Globus pallidus (tissue), 1 donor: ENCODE data around the gene LRP5.
"Not testable (repeated sequence)": the region's sequence is repeated elsewhere in the genome, so short reads cannot be mapped to it uniquely, and the experiment has no call there.

ENCODE experiments used
- DNase-seq: peaks from one replicate; pipeline ENCODE4 v3.0.0-alpha.2; 2015; ENCODE audit warnings: low spot score

The LRP5 gene

DNA sequence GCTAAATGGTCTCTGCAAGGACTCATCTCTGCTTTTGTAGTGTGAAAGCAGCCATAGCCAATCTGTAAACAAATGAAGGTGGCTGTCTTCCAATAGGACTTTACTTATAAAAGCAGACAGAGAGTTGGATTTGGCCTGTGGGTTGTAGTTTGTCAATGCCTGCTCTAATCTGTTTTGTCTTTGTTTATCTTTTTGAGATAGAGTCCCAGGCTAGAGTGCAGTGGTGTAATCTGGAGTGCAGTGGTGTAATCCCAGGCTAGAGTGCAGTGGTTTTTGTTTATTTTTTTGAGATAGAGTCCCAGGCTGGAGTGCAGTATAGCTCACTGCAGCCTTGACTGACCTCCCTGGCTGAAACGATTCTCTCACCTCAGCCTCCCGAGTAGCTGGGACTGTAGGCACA lies 156.7 kb downstream of the LRP5 start:
- no peak for DNase-seq

DNA sequence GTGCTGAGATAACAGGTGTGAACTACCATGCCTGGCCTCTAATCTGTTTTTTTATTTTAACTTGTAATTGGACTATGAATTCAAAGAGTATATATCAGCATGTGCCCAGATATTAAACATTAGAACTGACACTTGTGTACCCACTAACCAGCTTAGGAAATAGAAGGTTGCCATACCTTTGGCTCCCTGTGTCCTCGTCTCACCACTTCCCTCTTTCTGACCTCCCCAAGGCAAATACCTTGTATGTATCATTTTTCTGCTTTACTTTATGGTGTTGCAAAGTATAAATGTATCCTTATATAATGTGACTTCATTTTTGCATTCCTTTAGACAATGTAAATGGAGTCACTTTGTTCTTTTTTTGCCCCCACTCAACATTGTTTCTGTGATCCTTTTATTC lies 157.3 kb downstream of the LRP5 start:
- no peak for DNase-seq

DNA sequence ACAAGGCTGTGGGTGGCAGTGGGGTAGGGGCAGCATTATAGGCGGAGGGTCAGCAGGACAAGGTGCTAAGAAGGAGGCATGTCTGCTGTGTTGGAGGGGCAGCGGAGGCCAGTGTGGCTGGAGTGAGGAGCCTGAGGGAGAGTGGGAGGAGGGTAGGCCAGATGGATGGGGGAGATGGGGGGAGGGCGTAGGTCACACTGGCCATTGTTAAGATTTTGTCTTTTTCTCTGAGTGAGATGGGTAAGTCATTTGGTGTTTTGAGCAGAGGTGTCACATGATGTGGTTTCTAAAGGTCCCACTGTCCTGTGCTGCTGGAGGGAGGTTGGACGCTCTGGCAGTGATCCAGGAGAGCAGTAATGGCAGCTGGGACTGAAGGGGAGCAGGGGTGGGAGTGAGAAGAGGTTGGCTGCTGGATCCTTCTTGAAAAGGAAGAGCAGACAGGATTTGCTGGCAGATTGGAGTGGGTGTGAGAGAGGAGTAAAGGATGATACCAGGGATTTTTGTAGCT lies 158.0 kb downstream of the LRP5 start:
- no peak for DNase-seq

DNA sequence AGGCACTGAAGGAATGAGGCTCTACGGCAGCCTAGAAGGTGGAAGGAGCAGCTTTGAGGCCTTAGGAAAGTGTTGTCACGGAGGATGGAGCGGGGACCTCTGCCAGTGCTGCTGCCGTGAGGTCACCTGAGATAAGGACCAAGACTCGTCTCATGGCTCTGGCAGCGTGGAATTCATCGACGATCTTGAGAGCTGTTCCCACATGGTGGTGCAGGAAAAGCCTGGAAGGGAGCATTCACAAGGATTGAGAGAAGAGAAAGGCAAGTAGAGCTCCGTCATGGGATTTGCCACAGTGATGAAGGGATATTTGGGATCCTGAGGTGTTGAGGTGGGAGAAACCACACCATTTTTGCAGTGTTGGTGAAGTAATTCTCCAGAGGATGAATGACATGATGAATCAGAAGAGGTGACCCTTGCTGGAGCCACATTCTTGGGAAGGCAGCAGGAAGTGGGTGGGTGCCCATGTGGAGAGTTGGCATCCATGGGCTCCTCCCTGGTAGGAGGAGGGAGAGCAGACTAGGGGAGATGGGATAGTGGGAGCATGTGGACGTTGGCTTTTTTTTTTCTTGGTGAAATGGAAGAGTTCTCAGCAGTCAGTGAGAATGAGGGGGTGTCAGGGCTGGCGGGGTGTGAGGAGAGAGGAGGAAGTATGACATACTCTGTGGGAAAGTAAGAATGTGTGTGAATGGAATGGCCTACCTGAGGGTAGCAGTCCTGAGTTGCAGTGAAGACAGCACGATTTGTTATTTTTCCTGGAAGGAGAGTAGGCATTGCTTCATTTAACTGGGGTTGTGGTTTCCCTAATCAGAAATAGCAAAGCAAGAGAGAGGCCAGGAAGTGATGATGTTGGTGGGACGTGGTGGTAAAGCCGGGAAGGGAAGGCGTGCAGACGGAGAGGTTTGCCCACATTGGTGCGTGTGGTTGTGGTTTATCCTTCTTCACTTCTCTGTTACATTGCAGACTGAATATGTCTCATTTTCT lies 159.3 kb downstream of the LRP5 start:
- no peak for DNase-seq

DNA sequence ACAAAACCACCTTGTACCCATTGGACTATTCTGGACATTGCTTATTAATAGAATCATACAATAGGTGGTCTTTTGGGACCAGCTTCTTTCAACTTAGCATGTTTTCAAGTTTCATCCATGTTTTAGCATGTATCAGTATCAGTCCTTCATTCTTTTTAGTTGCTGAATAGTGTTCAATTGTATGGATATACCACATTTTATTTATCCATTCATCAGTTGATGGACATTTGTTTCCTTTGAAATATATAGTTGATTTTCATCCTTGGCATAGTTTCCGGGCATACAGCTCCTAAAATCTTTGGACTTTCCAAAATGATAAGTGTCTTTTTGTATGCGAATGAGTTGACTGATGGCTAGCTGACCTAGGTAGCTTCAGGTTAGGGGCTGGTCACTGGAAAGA lies 160.4 kb downstream of the LRP5 start:
- no peak for DNase-seq

DNA sequence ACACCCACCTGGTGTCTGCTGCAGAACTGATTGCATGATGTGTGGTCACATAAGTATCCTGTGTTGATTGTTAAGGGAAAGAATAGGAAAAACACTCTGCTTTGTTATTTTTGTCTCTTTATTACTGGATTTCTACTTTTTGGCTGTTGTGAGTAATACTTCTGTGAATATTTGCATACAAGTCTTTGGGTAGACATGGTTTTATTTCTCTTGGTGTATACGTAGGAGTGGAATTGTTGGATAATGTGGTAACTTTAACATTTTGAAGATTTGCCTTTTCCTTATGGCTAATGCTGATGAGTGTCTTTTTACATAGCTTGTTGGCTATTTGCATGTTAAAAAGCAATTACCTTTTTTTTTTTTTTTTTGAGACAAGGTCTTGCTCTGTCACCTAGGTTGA lies 161.3 kb downstream of the LRP5 start:
- DNase-seq, result no peak

DNA sequence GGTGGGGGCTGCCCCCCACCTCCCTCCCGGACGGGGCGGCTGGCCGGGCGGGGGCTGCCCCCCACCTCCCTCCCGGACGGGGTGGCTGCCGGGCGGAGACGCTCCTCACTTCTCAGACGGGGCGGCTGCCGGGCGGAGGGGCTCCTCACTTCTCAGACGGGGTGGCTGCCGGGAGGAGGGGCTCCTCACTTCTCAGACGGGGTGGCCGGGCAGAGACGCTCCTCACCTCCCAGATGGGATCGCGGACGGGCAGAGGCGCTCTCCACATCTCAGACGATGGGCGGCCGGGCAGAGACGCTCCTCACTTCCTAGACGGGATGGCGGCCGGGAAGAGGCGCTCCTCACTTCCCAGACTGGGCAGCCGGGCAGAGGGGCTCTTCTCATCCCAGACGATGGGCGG lies 163.2 kb downstream of the LRP5 start:
- not testable (repeated sequence) for DNase-seq

DNA sequence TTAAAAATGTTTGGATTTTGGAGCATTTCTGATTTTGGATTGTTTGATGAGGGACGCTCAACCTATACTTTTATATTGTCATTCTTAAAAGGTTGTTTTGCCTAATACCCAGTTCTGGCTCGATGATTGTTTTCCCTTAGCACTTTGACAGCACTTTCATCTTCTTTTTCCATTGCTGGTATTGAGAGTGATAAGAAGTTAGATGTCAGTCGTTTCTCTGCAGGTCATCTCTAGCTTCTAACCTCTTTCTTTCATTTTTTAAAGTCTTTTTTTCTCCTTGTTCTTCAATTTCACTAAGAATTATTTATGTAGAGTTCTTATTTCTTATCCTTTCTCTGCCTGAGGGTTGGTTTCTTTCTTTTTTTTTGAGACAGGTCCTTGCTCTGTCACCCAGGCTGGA lies 167.0 kb downstream of the LRP5 start:
- no peak for DNase-seq

DNA sequence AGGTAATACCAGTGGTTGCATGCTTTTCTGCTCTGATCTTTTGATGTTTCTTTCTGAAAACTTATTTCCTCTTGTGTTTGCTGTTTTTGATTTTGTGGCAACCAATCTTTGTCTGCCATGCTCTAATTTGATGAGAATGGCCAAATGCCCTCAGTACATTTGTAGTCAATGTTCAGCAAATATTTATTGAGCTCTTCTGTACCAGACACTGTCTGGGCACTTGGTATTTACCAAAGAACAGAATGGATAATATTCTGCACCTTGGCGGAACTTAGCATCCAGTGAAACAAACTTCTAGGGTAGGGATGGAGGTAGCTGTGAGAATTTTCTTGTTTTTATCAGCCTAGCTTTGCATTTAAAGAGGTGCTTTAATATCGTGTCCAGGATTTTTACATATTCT lies 167.8 kb downstream of the LRP5 start:
- DNase-seq, result no peak

DNA sequence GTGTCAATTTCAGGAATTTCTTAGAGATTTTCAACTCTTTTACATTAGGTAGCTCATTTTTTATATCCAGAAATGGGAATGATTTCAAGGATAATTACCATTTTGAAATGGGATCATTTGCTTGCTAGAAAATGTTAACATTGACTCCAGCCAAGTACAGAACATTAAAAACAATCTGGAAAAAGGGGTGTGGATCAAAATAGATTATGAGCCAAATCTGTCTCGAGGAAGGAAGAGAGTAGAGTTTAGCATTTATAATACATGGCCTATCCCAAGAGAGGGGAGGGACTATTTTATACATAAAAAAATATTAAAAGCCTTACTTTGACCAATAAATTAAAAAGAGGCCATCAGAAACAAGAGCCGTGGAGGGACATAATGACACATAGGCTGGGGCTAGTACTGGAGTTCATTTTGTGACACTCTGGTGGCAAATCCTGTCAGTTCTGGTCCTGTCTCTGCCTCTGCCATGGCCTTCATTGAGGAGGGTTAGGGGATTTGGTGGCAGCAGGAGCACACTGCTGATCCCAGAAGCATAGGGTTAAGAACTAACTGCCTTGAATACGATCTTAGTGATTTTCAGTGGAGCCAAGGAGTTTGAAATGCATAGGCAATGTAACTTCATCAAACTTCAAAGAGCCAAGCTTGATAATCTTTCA lies 168.6 kb downstream of the LRP5 start:
- no peak for DNase-seq

DNA sequence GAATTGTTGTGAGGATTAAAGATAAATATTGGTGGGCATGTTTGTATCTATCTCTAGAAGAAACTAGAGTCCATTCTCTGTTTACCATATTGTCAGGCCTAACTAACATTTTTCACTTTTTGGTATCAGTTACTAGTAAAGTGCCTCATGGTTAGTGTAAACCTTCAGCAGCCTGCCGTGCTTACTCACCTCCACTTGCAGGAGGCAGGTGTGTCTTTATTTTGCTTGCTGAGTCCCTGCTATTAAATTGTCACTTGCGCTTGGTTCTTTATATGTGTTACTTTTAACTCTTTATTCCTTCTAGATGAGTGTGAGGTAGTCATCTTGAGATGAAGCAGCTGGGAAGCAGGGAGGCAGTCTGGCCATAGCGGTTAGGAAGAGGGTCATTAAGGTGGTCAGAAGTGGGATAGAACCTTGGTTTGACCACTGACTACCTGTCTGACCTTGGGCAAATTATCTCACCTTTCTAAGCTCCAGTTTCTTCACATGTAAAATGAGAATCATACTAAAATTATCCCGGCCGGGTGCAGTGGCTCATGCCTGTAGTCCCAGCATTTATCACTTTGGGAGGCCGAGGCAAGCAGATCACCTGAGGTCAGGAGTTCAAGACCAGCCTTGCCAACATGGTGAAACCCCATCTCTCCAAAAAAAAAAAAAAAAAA lies 169.3 kb downstream of the LRP5 start:
- DNase-seq, result no peak

DNA sequence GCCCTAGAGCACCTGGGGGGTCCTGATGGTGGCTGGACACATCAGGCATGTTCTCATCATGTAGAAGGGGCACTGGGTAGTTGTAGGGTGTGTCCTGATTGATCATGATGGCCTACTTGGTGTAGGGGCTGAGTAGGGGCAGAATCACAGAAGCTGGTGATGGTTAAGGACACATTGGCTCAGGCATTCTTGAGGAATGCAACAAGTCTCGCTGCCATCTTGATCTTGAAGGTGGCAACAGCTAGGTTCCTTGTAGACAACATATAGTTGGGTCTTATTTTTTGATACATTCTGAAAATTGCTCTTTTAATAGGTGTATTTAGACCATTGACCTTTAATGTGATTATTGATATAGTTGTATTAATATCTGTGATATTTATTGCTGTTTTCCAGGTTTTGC lies 176.2 kb downstream of the LRP5 start:
- no peak for DNase-seq

DNA sequence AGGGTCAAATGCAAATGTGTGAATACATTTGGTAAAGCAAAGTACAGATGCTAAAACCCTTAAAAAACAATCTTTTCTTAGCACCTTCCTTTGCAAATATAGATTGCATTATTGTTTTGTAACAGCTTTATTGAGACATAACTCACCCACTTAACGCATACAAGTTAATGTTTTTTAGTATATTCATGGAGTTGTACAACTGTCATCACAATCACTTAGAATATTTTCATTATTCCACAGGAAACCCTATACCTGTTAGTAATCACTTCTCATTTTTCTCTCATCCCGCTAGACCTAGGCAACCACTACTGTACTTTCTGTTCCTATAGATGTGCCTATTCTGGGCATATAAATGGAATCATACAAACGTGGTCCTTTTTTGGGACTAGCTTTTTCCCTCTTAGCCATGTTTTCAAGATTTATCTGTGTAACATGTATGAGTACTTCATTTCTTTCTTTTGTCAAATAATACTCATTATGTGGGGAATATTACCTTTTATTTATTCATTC lies 182.9 kb downstream of the LRP5 start:
- no peak for DNase-seq

DNA sequence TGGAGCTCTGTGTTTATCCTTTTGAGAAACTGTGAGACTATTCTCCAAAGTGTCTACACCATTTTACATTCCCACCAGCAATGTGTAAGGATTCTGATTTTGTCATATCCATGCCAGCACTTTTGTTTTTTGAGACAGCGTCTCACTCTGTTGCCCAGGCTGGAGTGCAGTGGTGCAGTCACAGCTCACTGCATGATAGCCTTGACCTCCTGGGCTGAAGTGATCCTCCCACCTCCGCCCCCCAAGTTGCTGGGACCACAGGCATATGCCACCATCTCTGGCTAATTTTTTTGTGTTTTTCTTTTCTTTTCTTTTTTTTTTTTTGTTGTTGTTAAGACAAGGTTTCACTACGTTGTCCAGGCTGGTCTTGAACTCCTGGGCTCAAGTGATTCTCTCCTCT lies 183.5 kb downstream of the LRP5 start:
- no peak for DNase-seq

DNA sequence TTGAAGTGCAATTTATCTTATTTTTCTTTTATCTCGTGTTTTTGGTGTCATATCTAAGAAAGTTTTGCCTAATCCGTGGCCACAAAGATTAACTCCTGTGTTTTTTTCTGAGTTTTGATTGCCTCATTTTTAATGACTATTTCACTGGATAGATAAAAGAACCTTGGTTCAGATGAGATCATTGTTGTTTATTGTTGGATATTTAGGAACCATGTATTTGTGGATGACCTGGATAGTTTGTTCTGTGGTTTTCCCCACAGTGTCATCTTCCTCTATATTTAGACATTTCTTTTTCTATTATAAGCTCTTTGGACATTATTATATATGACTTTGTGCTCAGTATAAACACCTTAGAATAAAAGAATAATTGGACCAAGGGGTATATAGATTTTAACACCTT lies 185.4 kb downstream of the LRP5 start:
- DNase-seq, result no peak

DNA sequence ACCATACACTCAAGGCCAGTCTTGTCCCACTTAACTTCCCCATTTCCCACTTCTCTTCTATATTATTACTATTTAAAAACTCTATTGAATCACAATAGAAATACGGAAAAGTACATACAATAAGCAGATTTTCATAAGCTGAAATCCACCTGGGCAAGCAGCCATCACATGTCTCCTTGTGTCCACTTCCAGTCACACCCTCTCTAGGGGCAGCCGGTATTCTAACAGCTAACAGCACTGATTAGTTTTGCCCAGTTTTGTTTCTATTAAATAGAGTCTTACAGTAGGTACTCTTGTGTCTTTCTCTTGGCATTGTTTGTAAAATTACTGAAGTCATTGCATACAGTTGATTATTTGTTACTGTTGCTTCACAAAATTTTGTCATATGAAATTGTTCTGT lies 185.9 kb downstream of the LRP5 start:
- DNase-seq, result no peak
